Natural killer cell treated with Interleukin-12 subunit alpha and Interleukin-12 subunit beta and Interleukin-15 and Interleukin-18, amount 100 ng/mL, for 72 hours (primary cell): ENCODE measurements around the gene PDCD7. TPM values are rescaled to one million over a fixed set of nuclear protein-coding genes. Genes with fewer than 3 reads are reported as not detected.
"Not testable (repeated sequence)": the region's sequence is repeated elsewhere in the genome, so short reads cannot be mapped to it uniquely, and the experiment has no call there.

Source experiments
- ATAC-seq, 2 donors: fragments of 150-1000 bp; cut with Tn5 transposase in 1 of 2; sonication (Bioruptor Pico), chemical (Tn5 transposase) in 1 of 2; 2 replicates each; pipeline ENCODE4 v1.10.0; 2021
- DNase-seq: peaks from one replicate; pipeline ENCODE4 v3.0.0; 2022; ENCODE audit warnings: low spot score
- H3K27ac Mint-ChIP-seq, 2 donors: 1 replicate in 1 of 2; 2 replicates in 1 of 2; pipeline ENCODE4 v1.8.0; 2022; ENCODE audit warnings: mixed read lengths in 2 of 2, mild to moderate bottlenecking in 1 of 2, moderate library complexity in 1 of 2
- H3K27me3 Mint-ChIP-seq, 2 donors: 1 replicate in 1 of 2; 2 replicates in 1 of 2; pipeline ENCODE4 v1.8.0; 2022; ENCODE audit warnings: mixed read lengths in 2 of 2
- H3K36me3 Mint-ChIP-seq: one replicate; pipeline ENCODE4 v1.8.0; 2022; ENCODE audit warnings: mixed read lengths
- H3K4me1 Mint-ChIP-seq, 2 donors: 1 replicate in 1 of 2; 2 replicates in 1 of 2; pipeline ENCODE4 v1.8.0; 2022; ENCODE audit warnings: low read depth in 2 of 2, mixed read lengths in 2 of 2, mild to moderate bottlenecking in 1 of 2
- H3K4me3 Mint-ChIP-seq: one replicate; pipeline ENCODE4 v1.8.0; 2022; ENCODE audit warnings: mixed read lengths
- H3K9me3 Mint-ChIP-seq: 2 replicates; pipeline ENCODE4 v1.8.0; 2022; ENCODE audit warnings: mixed read lengths
- total RNA-seq, 2 donors: library from RNA; stranded (reverse); gene quantifications; one replicate each; pipeline ENCODE4 v1.2.3, GENCODE V29; 2022

PDCD7 gene, protein sequence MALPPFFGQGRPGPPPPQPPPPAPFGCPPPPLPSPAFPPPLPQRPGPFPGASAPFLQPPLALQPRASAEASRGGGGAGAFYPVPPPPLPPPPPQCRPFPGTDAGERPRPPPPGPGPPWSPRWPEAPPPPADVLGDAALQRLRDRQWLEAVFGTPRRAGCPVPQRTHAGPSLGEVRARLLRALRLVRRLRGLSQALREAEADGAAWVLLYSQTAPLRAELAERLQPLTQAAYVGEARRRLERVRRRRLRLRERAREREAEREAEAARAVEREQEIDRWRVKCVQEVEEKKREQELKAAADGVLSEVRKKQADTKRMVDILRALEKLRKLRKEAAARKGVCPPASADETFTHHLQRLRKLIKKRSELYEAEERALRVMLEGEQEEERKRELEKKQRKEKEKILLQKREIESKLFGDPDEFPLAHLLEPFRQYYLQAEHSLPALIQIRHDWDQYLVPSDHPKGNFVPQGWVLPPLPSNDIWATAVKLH
- total RNA-seq, result 10 to 100 TPM; 30.3 to 41.2 TPM

DNA sequence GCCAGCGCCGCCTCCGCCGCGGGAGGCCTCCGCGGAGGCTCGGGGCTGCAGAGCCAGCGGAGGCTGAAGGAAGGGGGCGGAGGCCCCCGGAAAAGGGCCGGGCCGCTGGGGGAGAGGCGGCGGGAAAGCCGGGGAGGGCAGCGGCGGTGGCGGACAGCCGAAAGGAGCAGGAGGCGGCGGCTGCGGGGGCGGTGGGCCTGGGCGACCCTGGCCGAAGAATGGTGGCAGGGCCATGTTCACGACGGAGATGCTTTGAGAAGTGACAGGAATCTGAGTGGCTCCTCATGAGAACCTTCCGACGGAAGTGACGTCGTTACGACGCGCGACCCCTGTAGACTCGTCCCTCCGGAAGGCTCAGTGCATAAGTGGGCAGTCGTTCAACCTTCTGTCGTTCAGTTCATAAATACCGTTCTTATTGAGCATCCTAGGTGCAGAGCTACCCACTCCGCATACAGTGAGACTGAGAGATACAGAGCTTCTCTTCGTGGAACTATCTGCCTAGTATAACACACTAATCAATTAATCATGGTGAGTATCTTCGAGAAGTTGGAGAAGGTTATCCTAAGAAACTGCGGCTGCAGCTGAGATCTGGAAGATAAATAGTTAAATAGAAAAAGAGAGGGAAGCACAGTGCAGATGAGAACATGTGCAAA lies at the start of gene PDCD7:
PDCD7 (minus strand) TSS at position 261 of the 653 bp plus-strand sequence; CDS start at position 234, 27 bp downstream.
- H3K27me3 Mint-ChIP-seq, result no peaks in the 10 kb centered on the region
- H3K9me3 Mint-ChIP-seq, result no peaks in the 10 kb centered on the region
- peaks cover 11 to 20% of the 10 kb centered on the region in 2 donors for H3K4me1 Mint-ChIP-seq
- ATAC-seq (peak; percentile 95), DNase-seq (peak; percentile 88)
- H3K36me3 Mint-ChIP-seq, result peaks cover 6% of the 10 kb centered on the region
- peak within 1 kb of the TSS; percentile 99 for H3K4me3 Mint-ChIP-seq
- H3K27ac Mint-ChIP-seq, result peak within 1 kb of the TSS; percentile 93 to 98

DNA sequence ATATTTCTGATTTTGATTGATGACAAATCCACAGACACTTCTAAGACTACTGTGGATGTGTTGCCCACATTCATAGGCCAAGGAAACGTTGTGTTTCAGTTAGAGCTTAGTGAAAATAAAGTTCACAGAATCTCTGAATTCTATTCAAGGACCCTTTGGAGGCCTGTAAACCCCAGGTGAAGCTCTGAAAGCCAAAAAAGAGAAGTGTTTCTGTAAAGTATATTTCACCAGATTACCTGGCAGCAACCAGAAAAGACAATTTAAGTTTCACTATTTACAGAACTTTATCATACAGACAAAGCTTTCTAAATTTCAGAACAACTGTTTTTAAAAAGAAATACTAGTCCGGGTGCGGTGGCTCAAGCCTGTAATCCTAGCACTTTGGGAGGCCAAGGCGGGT lies 48.9 kb upstream of the PDCD7 start:
- ATAC-seq, result no peak
- Mint-ChIP-seq H3K4me3 (peak overlapping the region; percentile 95), H3K27me3 (no peaks in the 10 kb centered on the region), H3K36me3 (no peaks in the 10 kb centered on the region), H3K27ac (peak overlapping the region; percentile 87 to 94), H3K4me1 (peaks cover 15 to 20% of the 10 kb centered on the region in 2 donors), H3K9me3 (no peaks in the 10 kb centered on the region)
- no peak for DNase-seq

DNA sequence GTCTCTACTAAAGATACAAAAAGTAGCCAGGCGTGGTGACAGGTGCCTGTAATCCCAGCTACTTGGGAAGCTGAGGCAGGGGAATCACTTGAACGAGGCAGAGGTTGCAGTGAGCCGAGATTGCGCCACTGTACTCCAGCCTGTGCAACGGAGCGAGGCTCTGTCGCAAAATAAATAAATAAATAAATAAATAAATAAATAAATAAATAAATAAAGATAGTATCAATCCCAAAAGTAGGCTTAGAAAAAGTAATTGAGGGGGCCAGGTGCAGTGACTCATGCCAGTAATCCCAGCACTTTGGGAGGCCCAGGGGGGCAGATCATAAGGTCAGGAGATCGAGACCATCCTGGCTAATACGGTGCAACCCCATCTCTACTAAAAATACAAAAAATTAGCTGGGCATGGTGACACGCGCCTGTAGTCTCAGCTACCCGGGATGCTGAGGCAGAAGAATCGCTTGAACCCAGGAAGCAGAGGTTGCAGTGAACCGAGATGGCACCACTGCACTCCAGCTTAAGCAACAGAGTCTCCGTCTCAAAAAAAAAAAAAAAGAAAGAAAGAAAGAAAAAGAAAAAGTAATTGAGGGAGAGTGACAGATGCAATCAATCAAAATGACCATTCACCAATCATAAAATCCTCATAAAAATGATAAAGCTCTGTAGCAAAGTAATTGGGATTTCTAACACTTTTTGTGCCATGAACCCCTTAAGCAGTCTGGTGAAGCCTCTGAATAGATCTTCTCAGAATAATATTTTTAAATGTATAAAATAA lies 48.2 kb upstream of the PDCD7 start:
- peaks cover 15 to 20% of the 10 kb centered on the region in 2 donors for H3K4me1 Mint-ChIP-seq
- not testable (repeated sequence) for DNase-seq, H3K36me3 Mint-ChIP-seq, H3K9me3 Mint-ChIP-seq, H3K4me3 Mint-ChIP-seq, H3K27me3 Mint-ChIP-seq, H3K27ac Mint-ChIP-seq, ATAC-seq

DNA sequence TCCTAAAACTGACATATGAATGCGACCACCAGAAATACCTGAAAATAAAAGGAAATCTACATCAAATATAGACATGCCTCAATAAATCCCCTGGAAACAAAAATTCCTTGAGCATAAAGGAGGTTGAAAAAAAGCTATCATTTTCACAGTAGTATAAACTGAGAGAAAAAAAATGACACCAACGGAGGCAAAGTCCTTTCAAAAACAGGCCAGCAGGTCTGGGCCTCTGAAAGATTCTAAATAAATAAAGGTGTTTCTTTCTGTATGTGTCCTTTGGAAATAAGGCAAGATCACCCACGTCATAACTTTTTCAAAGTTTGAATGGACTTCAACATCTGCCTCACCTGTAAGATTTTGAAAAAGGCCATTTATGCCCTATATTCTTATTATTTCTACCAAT lies 46.6 kb upstream of the PDCD7 start:
- Mint-ChIP-seq H3K27me3 (no peaks in the 10 kb centered on the region), H3K4me3 (no peak overlapping the region), H3K4me1 (peaks cover 11 to 15% of the 10 kb centered on the region in 2 donors), H3K36me3 (no peaks in the 10 kb centered on the region), H3K9me3 (no peaks in the 10 kb centered on the region), H3K27ac (no peak overlapping the region)
- ATAC-seq, result no peak
- no peak for DNase-seq

DNA sequence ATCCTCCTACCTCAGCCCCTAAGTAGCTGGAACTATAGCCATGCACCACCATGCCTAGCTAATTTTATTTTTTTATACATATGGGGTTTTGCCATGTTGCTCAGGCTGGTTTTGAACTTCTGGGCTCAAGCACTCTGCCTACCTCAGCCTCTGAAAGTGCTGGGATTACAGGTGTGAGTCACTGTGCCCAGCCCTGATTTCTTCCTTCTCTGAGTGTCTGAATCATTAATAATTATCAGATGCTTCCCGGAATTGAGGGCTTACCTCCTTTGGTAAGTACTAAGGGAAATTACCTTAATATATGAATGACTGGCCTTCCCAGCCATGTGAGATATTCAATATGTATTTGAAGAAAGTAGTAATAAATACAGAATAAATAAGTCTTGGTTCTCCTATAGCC lies 44.3 kb upstream of the PDCD7 start:
- Mint-ChIP-seq H3K27me3 (no peaks in the 10 kb centered on the region), H3K4me1 (peaks cover 0 to 6% of the 10 kb centered on the region in 2 donors), H3K36me3 (no peaks in the 10 kb centered on the region), H3K9me3 (no peaks in the 10 kb centered on the region), H3K4me3 (no peak overlapping the region), H3K27ac (no peak overlapping the region)
- ATAC-seq, result no peak
- no peak for DNase-seq

DNA sequence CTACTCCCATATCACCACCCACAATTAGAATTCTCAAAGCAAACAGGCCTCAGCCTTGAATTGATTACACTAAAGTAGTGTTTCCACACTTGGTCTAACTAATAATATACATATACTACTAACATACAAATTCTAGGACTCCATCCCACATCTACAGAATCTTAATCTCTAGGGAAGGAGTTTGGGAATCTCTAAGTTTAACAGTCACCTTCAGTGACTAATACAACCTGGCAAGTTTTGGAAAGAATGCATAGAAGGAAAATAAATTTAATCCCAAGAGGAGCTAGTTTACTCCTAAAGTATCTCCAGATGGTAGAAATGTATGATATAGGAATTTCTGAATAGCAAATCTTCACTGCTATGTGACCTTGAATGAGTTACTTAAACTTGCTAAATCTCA lies 42.4 kb upstream of the PDCD7 start:
- Mint-ChIP-seq H3K9me3 (no peaks in the 10 kb centered on the region), H3K4me1 (peaks cover 0 to 1% of the 10 kb centered on the region in 2 donors), H3K4me3 (no peak overlapping the region), H3K27me3 (no peaks in the 10 kb centered on the region), H3K27ac (no peak overlapping the region), H3K36me3 (no peaks in the 10 kb centered on the region)
- DNase-seq (no peak), ATAC-seq (no peak)

DNA sequence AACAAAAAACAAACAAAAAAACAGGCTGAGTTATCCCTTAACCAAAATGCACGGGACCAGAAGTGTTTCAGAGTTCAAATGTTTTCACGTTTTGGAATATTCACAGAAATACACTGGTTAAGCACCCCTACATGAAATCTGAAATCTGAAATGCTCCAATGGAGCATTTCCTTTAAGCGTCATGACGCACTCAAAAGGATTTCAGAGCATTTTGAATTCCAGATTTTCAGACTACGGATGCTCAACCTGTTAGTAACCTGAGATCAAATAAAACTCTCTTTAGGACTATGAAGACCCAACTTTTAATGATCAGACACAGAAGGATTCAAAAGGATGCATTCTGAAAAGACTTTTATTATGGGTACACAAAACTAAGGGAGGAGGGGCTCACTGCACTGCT lies 41.9 kb upstream of the PDCD7 start:
- DNase-seq, result no peak
- H3K36me3 Mint-ChIP-seq, result no peaks in the 10 kb centered on the region
- H3K4me1 Mint-ChIP-seq, result no peaks in the 10 kb centered on the region
- no peak overlapping the region for H3K4me3 Mint-ChIP-seq
- H3K9me3 Mint-ChIP-seq, result no peaks in the 10 kb centered on the region
- no peak overlapping the region for H3K27ac Mint-ChIP-seq
- ATAC-seq, result no peak
- no peaks in the 10 kb centered on the region for H3K27me3 Mint-ChIP-seq

DNA sequence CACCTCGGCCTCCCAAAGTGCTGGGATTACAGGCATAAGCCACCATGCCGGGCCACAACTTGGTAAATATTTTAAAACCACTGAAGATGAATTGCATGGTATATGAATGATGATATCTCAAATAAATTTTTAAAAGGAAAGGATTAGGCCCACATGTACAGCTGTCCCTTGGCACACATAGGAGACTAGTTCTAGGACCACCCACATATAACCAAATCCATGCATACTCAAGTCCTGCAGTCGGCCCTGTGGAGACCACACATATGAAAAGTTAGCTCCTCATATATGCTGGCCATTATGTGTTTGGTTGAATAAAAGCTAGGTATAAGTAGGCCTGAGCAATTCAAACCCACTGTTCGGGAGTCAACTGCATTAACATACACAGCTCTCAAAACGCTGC lies 40.9 kb upstream of the PDCD7 start:
- no peak overlapping the region for H3K27ac Mint-ChIP-seq
- H3K36me3 Mint-ChIP-seq, result no peaks in the 10 kb centered on the region

DNA sequence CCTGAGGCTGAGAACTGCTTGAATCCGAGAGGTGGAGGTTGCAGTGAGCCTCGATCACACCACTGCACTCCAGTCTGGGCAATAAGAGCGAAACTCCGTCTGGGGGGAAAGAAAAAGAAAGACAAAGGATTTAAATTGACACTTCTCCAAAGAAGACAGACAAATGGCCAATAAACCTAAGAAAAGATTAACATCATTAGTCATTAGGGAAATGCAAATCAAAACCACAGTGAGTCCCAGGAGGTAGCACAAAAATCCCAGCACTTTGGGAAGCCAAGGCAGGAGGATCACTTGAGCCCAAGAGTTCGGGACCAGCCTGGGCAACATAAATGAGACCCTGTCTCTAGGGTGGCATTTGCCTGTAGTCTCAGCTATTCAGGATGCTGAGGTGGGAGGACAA lies 38.9 kb upstream of the PDCD7 start:
- no peaks in the 10 kb centered on the region for H3K9me3 Mint-ChIP-seq
- H3K4me1 Mint-ChIP-seq, result no peaks in the 10 kb centered on the region
- no peak overlapping the region for H3K4me3 Mint-ChIP-seq
- H3K27me3 Mint-ChIP-seq, result no peaks in the 10 kb centered on the region
- DNase-seq, result no peak
- no peak overlapping the region for H3K27ac Mint-ChIP-seq
- H3K36me3 Mint-ChIP-seq, result no peaks in the 10 kb centered on the region
- no peak for ATAC-seq

More for the DNA sequence above, 40.9 kb upstream of the PDCD7 start:
- Mint-ChIP-seq H3K4me1 (no peaks in the 10 kb centered on the region), H3K27me3 (no peaks in the 10 kb centered on the region), H3K4me3 (no peak overlapping the region), H3K9me3 (no peaks in the 10 kb centered on the region)
- ATAC-seq (no peak), DNase-seq (no peak)

DNA sequence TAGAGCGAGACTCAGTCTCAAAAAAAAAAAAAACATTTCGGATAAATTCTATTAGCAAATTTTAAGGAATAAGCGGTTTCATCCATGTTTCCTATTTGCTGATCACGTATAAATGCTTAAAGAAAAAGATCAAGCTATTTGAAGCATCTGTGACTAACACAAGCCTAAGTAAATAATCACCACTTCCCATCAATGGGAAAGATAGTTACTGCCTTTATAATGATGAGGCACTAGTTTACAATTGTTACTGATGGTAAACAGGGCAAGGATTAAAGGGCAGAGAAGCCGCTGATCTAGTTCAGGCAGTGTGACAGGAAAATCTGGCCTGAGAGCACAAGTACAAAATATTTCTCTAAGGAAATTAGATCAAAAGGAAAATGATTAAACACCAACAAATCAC lies 37.8 kb upstream of the PDCD7 start:
- H3K4me1 Mint-ChIP-seq, result no peaks in the 10 kb centered on the region
- no peak for DNase-seq
- no peak for ATAC-seq
- no peaks in the 10 kb centered on the region for H3K9me3 Mint-ChIP-seq
- no peaks in the 10 kb centered on the region for H3K27me3 Mint-ChIP-seq
- H3K4me3 Mint-ChIP-seq, result no peak overlapping the region
- H3K27ac Mint-ChIP-seq, result no peak overlapping the region
- no peaks in the 10 kb centered on the region for H3K36me3 Mint-ChIP-seq

DNA sequence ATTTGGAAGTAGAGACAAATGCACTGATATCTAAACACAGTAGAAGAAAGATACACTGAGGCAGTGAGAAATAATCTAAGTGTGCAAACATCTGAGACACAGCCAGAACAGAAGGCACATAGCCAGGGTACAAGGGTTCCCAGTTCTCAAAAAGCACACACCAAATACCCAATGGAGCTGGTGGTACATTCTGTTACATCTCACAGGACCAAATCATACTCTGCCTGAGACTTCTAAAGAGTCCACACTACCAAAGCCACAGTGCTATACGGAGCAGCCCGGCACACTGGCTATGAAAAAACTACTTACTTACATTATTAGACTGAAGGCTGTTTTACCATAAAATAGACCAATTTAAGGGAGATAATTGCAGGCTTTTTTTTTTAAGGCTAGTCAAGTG lies 32.3 kb upstream of the PDCD7 start:
- Mint-ChIP-seq H3K4me1 (peaks cover 0 to 3% of the 10 kb centered on the region in 2 donors), H3K27ac (no peak overlapping the region), H3K36me3 (no peaks in the 10 kb centered on the region), H3K4me3 (no peak overlapping the region), H3K27me3 (no peaks in the 10 kb centered on the region), H3K9me3 (no peaks in the 10 kb centered on the region)
- no peak for ATAC-seq
- no peak for DNase-seq

DNA sequence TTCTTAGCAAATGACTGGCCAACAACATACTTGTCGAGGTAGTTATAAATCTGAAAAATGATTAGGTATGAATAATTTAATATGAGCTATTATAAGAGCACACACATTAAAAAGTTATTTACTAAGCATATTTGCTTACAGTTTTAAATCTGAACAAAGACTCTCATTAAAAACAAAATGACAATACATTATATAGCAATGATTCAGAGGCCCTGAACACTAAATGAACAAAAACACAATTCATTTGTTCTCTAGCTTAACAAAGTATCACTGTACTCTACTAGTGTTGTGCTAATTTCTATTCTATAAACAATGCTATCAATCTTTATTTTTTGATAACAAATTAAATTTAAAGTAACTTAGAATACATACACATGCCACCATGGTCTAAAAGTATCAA lies 30.5 kb upstream of the PDCD7 start:
- ATAC-seq (no peak), DNase-seq (no peak)
- Mint-ChIP-seq H3K4me3 (no peak overlapping the region), H3K27me3 (no peaks in the 10 kb centered on the region), H3K27ac (no peak overlapping the region), H3K36me3 (no peaks in the 10 kb centered on the region), H3K9me3 (no peaks in the 10 kb centered on the region), H3K4me1 (peaks cover 0 to 3% of the 10 kb centered on the region in 2 donors)

DNA sequence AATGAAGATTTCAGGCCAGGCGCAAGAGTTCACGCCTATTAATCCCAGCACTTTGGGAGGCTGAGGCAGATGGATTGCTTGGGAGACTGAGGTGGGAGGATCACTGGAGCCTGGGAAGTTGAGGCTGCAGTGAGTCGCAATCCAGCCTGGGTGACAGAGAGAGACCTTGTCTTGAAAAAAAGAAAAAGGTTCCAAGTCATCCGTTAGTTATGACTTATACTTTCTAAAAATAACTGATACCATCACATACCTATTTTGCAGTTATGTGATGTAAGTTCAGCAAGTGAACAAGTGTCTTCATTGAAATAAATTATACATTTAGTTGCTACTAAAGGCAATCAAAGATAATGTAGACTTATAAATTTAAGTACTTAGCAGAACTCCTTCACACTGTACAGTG lies 29.4 kb upstream of the PDCD7 start:
- ATAC-seq (no peak), DNase-seq (no peak)
- Mint-ChIP-seq H3K9me3 (no peaks in the 10 kb centered on the region), H3K4me1 (peaks cover 0 to 3% of the 10 kb centered on the region in 2 donors), H3K4me3 (no peak overlapping the region), H3K36me3 (no peaks in the 10 kb centered on the region), H3K27ac (no peak overlapping the region), H3K27me3 (no peaks in the 10 kb centered on the region)

DNA sequence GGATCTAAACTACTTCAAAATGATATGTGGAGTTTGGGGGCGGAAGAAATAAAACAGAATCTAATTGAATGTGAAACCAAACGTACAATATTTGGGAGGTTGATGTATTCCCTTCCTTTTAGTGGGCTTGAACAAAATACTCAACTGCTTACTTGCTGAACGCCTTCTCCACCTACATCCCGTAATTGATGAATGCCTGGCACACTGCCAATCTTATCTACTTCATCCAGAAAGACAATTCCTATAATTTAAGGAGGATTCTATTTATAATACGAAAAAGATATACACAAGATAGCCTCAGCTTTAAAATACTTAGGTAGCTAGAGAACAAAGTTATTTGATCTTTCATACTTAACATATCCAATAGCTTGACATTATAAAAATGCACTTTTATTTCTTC lies 23.1 kb upstream of the PDCD7 start:
- Mint-ChIP-seq H3K4me3 (no peak overlapping the region), H3K36me3 (peaks cover 29% of the 10 kb centered on the region), H3K27me3 (no peaks in the 10 kb centered on the region), H3K27ac (no peak overlapping the region), H3K4me1 (no peaks in the 10 kb centered on the region), H3K9me3 (no peaks in the 10 kb centered on the region)
- DNase-seq (no peak), ATAC-seq (no peak)
